CD14-positive monocyte (primary cell): Measurements from ENCODE around the gene SPAG5. TPM values are rescaled to one million over a fixed set of nuclear protein-coding genes. Genes with fewer than 3 reads are reported as not detected.
A peak's percentile ranks its signal among the peaks of the same experiment; 100 is the strongest.

ENCODE experiments used
- DNase-seq, 3 donors: peaks; one replicate each; pipeline ENCODE4 v3.0.0-alpha.2; 2011 to 2022
- H2AFZ ChIP-seq: 2 replicates; pipeline ENCODE4 v1.6.0; 2012; ENCODE audit warnings: mild to moderate bottlenecking, low read depth, low read length, inconsistent platforms; ENCODE audit not compliant: insufficient read depth, poor library complexity, severe bottlenecking
- H3K27ac ChIP-seq, 2 donors: 1 replicate in 1 of 2; 2 replicates in 1 of 2; pipeline ENCODE4 v1.5.1; 2012 to 2013; ENCODE audit warnings: low read length in 2 of 2, control low read depth in 1 of 2, inconsistent platforms in 1 of 2, low read depth in 1 of 2, mild to moderate bottlenecking in 1 of 2
- H3K27me3 ChIP-seq, 2 donors: one replicate each; pipeline versions ENCODE4 v1.6.0 to v1.6.1; 2011 to 2013; ENCODE audit warnings: low read length in 2 of 2; ENCODE audit not compliant: control insufficient read depth in 2 of 2, insufficient read depth in 2 of 2
- H3K36me3 ChIP-seq, 2 donors: replicated peaks in 1 of 2; 1 replicate in 1 of 2; 2 replicates in 1 of 2; pipeline versions ENCODE4 v1.5.1 to v1.6.1; 2012 to 2013; ENCODE audit warnings: low read length in 2 of 2, control low read depth in 1 of 2, inconsistent platforms in 1 of 2, mild to moderate bottlenecking in 1 of 2; ENCODE audit not compliant: insufficient read depth in 2 of 2, control insufficient read depth in 1 of 2
- H3K4me1 ChIP-seq, 2 donors: 1 replicate in 1 of 2; 2 replicates in 1 of 2; pipeline versions ENCODE4 v1.5.1 to v1.6.1; 2012 to 2013; ENCODE audit warnings: low read length in 2 of 2, control low read depth in 1 of 2, inconsistent platforms in 1 of 2, mild to moderate bottlenecking in 1 of 2, moderate library complexity in 1 of 2; ENCODE audit not compliant: insufficient read depth in 2 of 2, control insufficient read depth in 1 of 2
- H3K4me2 ChIP-seq: replicated peaks from 2 replicates; pipeline ENCODE3; 2012; ENCODE audit warnings: low read length, moderate library complexity, mild to moderate bottlenecking; ENCODE audit not compliant: poor library complexity, severe bottlenecking; ENCODE audit errors: extremely low read depth
- H3K4me3 ChIP-seq, 3 experiments: fragments of 200-600 bp in 1 of 3; sonication (generic) in 1 of 3; replicated peaks in 1 of 3; 1 replicate in 2 of 3; 2 replicates in 1 of 3; pipeline ENCODE4 v1.5.1; 2011 to 2013; ENCODE audit warnings: low read length in 3 of 3, mild to moderate bottlenecking in 3 of 3, control low read depth in 2 of 3, low read depth in 2 of 3, inconsistent platforms in 1 of 3, moderate library complexity in 1 of 3
- H3K79me2 ChIP-seq: 2 replicates; pipeline ENCODE4 v1.6.0; 2012; ENCODE audit warnings: mild to moderate bottlenecking, control low read depth, inconsistent platforms, low read length, moderate library complexity; ENCODE audit not compliant: insufficient read depth
- H3K9ac ChIP-seq: 2 replicates; pipeline ENCODE4 v1.6.0; 2017; ENCODE audit warnings: low read length, mild to moderate bottlenecking; ENCODE audit not compliant: insufficient read depth, poor library complexity, severe bottlenecking
- H3K9me3 ChIP-seq, 2 donors: replicated peaks in 1 of 2; 1 replicate in 1 of 2; 2 replicates in 1 of 2; pipeline versions ENCODE4 v1.5.1 to v1.6.1; 2012 to 2013; ENCODE audit warnings: low read length in 2 of 2, control low read depth in 1 of 2; ENCODE audit not compliant: control insufficient read depth in 1 of 2, insufficient read depth in 1 of 2
- H4K20me1 ChIP-seq: 2 replicates; pipeline ENCODE4 v1.6.0; 2012; ENCODE audit warnings: mild to moderate bottlenecking, low read length, control low read depth, moderate library complexity; ENCODE audit not compliant: insufficient read depth
- H3K27ac Mint-ChIP-seq, 7 donors: one replicate each; pipeline ENCODE4 v1.8.0; 2020; ENCODE audit warnings: mild to moderate bottlenecking in 7 of 7, mixed read lengths in 7 of 7, moderate library complexity in 6 of 7, inconsistent platforms in 2 of 7
- H3K27me3 Mint-ChIP-seq, 3 donors: one replicate each; pipeline ENCODE4 v1.8.0; 2021 to 2022; ENCODE audit warnings: low read depth in 3 of 3, mild to moderate bottlenecking in 3 of 3, mixed read lengths in 3 of 3, moderate library complexity in 3 of 3, inconsistent platforms in 1 of 3
- H3K36me3 Mint-ChIP-seq, 2 donors: one replicate each; pipeline ENCODE4 v1.8.0; 2020; ENCODE audit warnings: mixed read lengths in 2 of 2, inconsistent platforms in 1 of 2, mild to moderate bottlenecking in 1 of 2
- H3K4me1 Mint-ChIP-seq: one replicate; pipeline ENCODE4 v1.8.0; 2020; ENCODE audit warnings: mild to moderate bottlenecking, mixed read lengths
- H3K4me3 Mint-ChIP-seq, 2 donors: one replicate each; pipeline ENCODE4 v1.8.0; 2020; ENCODE audit warnings: mild to moderate bottlenecking in 2 of 2, mixed read lengths in 2 of 2, moderate library complexity in 1 of 2
- H3K9me3 Mint-ChIP-seq, 7 donors: one replicate each; pipeline ENCODE4 v1.8.0; 2020 to 2022; ENCODE audit warnings: mixed read lengths in 7 of 7, mild to moderate bottlenecking in 6 of 7, moderate library complexity in 6 of 7, inconsistent platforms in 2 of 7
- CTCF ChIP-seq: fragments of 200-600 bp; IDR thresholded peaks from one replicate; pipeline ENCODE4 v1.8.0; 2022; ENCODE audit warnings: antibody characterized with exemption, mild to moderate bottlenecking
- WGBS: methylation state at CpG from one replicate; pipeline ENCODE4 v1.1.5; 2013; ENCODE audit warnings: missing lambda C conversion rate; ENCODE audit not compliant: insufficient coverage; 5-methylcytosine and 5-hydroxymethylcytosine counted together
- intact Hi-C, 2 donors: fragments of 100-400 bp; cut with micrococcal nuclease; formaldehyde crosslinking; loops; one replicate each; pipeline versions ENCODE4 v1.15.0 to v1.15.1; 2023
- polyA plus RNA-seq, 3 donors: library from polyadenylated mRNA; depleted of rRNA in 1 of 3; unstranded in 2 of 3; stranded (reverse) in 1 of 3; fragments of 300-500 nt in 2 of 3; fragments of >200 nt in 1 of 3; fragmentation: Illumina TruSeq in 2 of 3; gene quantifications; 1 replicate in 2 of 3; 2 replicates in 1 of 3; pipeline ENCODE4 v1.2.3, GENCODE V29; 2012 to 2021

SPAG5 gene
- polyA plus RNA-seq, 3 donors, result 7.7 TPM; not detected in 2

- Histone ChIP-seq H3K4me1 (peaks cover 26 to 34% of the 10 kb centered on the region in 2 donors), H3K9ac (peak overlapping the region; percentile 89), H4K20me1 (peaks cover 42% of the 10 kb centered on the region), H3K4me2 (peak overlapping the region; percentile 99), H3K27ac (peak overlapping the region; percentile 74 to 96), H3K36me3 (peaks cover 46 to 56% of the 10 kb centered on the region in 2 donors), H2AFZ (peak overlapping the region; percentile 88), H3K4me3 (peak overlapping the region; percentile 63 to 97 (median 89)), H3K9me3 (no peaks in the 10 kb centered on the region), H3K79me2 (peaks cover 53% of the 10 kb centered on the region), H3K27me3 (no peaks in the 10 kb centered on the region)
- Mint-ChIP-seq H3K27me3 (peaks cover 0 to 4% (median 0%) of the 10 kb centered on the region in 3 donors), H3K4me3 (peak overlapping the region; percentile 80 to 97), H3K9me3 (peaks cover 0 to 2% (median 0%) of the 10 kb centered on the region in 7 donors), H3K4me1 (peaks cover 31% of the 10 kb centered on the region), H3K27ac (peak overlapping the region; percentile 91 to 98 (median 92)), H3K36me3 (peaks cover 48 to 61% of the 10 kb centered on the region in 2 donors)
- 0% methylated on average over 11 of the region's 18 CpGs for WGBS
- peak; percentile 77 for TF ChIP-seq CTCF
- intact Hi-C loops, result loop anchor here (2.0 to 10.0 kb wide), 2 partner anchors 19 to 71 kb away; partner anchors contain the start of genes PROCA1 (in 1 of the 2), RAB34 (in 1 of the 2), RPL23A (in 1 of the 2) and SUPT6H (in 1 of the 2)
- DNase-seq, result peak; percentile 56 to 79 (median 72)
These were observed 45.4 kb upstream of the SPAG5 start for GRCh38 chr17:28643983-28644786.

GRCh38 chr17:28641579-28641978, 42.8 kb upstream of the SPAG5 start:
- peaks cover 0 to 4% (median 0%) of the 10 kb centered on the region in 3 donors for H3K27me3 Mint-ChIP-seq
- peak overlapping the region in 1 of 7 donors; percentile 56 for H3K27ac Mint-ChIP-seq
- TF ChIP-seq CTCF, result no peak
- peaks cover 22 to 31% of the 10 kb centered on the region in 2 donors for H3K4me1 ChIP-seq
- peaks cover 65% of the 10 kb centered on the region for H4K20me1 ChIP-seq
- H3K9me3 Mint-ChIP-seq, result peaks cover 0 to 2% (median 0%) of the 10 kb centered on the region in 7 donors
- H3K27ac ChIP-seq, result peak overlapping the region in 1 of 2 donors; percentile 29
- intact Hi-C loops, result loop anchor here in 1 of 2 donors (10.0 kb wide), 1 partner anchor 73 kb away; the partner anchor contains the start of genes PROCA1, RAB34 and RPL23A
- no peaks in the 10 kb centered on the region for H3K9me3 ChIP-seq
- no peak overlapping the region for H3K4me2 ChIP-seq
- no peak for DNase-seq
- peaks cover 62 to 70% of the 10 kb centered on the region in 2 donors for H3K36me3 ChIP-seq
- WGBS, result no CpG with 5 or more reads among the region's 2 CpGs
- H2AFZ ChIP-seq, result no peak overlapping the region
- H3K9ac ChIP-seq, result no peak overlapping the region
- peaks cover 63 to 69% of the 10 kb centered on the region in 2 donors for H3K36me3 Mint-ChIP-seq
- no peak overlapping the region for H3K4me3 Mint-ChIP-seq
- no peak overlapping the region for H3K4me3 ChIP-seq
- no peaks in the 10 kb centered on the region for H3K27me3 ChIP-seq
- peaks cover 29% of the 10 kb centered on the region for H3K4me1 Mint-ChIP-seq
- peaks cover 77% of the 10 kb centered on the region for H3K79me2 ChIP-seq
